Measurements from ENCODE around the gene CIITA. TPM values are rescaled to one million over a fixed set of nuclear protein-coding genes. Genes with fewer than 3 reads are reported as not detected.

CIITA gene
- total RNA-seq, 1 experiment from 2014 or later: not detected

GRCh38 chr16:10856042-10856441 is 21.0 kb upstream of the CIITA start:
- Mint-ChIP-seq H3K27me3 (ENCODE audit: insufficient read depth, unreplicated experiment) (no peaks in the 10 kb centered on the region), H3K27ac (ENCODE audit: low read depth, unreplicated experiment) (no peak overlapping the region), H3K4me3 (ENCODE audit: unreplicated experiment) (no peak overlapping the region), H3K36me3 (ENCODE audit: insufficient read depth, unreplicated experiment) (no peaks in the 10 kb centered on the region), H3K9me3 (ENCODE audit: unreplicated experiment) (peaks cover 10% of the 10 kb centered on the region), H3K4me1 (ENCODE audit: insufficient read depth, unreplicated experiment) (peaks cover 19% of the 10 kb centered on the region)
- CTCF ChIA-PET: no interaction called here
- DNase-seq (ENCODE audit: unreplicated experiment): no peak
- intact Hi-C loops (cut with micrococcal nuclease): no loop called here
- BruUV-seq (replicated peaks): no TSS peak
- no peak for TF ChIP-seq CTCF (IDR thresholded peaks at IDR 0.05; ENCODE audit: unreplicated experiment)
- POLR2A ChIA-PET: no interaction called here

GRCh38 chr16:10858203-10858602 is 18.8 kb upstream of the CIITA start:
- no peak for DNase-seq (ENCODE audit: unreplicated experiment)
- Mint-ChIP-seq H3K27me3 (ENCODE audit: insufficient read depth, unreplicated experiment) (no peaks in the 10 kb centered on the region), H3K4me3 (ENCODE audit: unreplicated experiment) (no peak overlapping the region), H3K27ac (ENCODE audit: low read depth, unreplicated experiment) (peak overlapping the region; percentile 10), H3K9me3 (ENCODE audit: unreplicated experiment) (peaks cover 10% of the 10 kb centered on the region), H3K36me3 (ENCODE audit: insufficient read depth, unreplicated experiment) (no peaks in the 10 kb centered on the region), H3K4me1 (ENCODE audit: insufficient read depth, unreplicated experiment) (peaks cover 40% of the 10 kb centered on the region)
- POLR2A ChIA-PET: no interaction called here
- CTCF ChIA-PET: no interaction called here
- BruUV-seq (replicated peaks): no TSS peak
- TF ChIP-seq CTCF (IDR thresholded peaks at IDR 0.05; ENCODE audit: unreplicated experiment): no peak
- intact Hi-C loops (cut with micrococcal nuclease): no loop called here

GRCh38 chr16:10859020-10859419 is 18.0 kb upstream of the CIITA start:
- no TSS peak for BruUV-seq (replicated peaks)
- no peaks in the 10 kb centered on the region for H3K36me3 Mint-ChIP-seq (ENCODE audit: insufficient read depth, unreplicated experiment)
- H3K4me3 Mint-ChIP-seq (ENCODE audit: unreplicated experiment): no peak overlapping the region
- no peaks in the 10 kb centered on the region for H3K27me3 Mint-ChIP-seq (ENCODE audit: insufficient read depth, unreplicated experiment)
- ChIA-PET CTCF (interaction anchor here (2.2 kb wide), 1 partner anchor 60 kb away, joined by 6 read pairs; no protein-coding TSS in a partner anchor), POLR2A (interaction anchor here (0.6 kb wide), 1 partner anchor 260 kb away, joined by 6 read pairs; no protein-coding TSS in a partner anchor)
- peaks cover 10% of the 10 kb centered on the region for H3K9me3 Mint-ChIP-seq (ENCODE audit: unreplicated experiment)
- intact Hi-C loops (cut with micrococcal nuclease): no loop called here
- TF ChIP-seq CTCF (IDR thresholded peaks at IDR 0.05; ENCODE audit: unreplicated experiment): no peak
- no peak overlapping the region for H3K27ac Mint-ChIP-seq (ENCODE audit: low read depth, unreplicated experiment)
- DNase-seq (ENCODE audit: unreplicated experiment): no peak
- H3K4me1 Mint-ChIP-seq (ENCODE audit: insufficient read depth, unreplicated experiment): peaks cover 41% of the 10 kb centered on the region

- TF ChIP-seq CTCF (IDR thresholded peaks at IDR 0.05; ENCODE audit: unreplicated experiment): no peak
- peak; percentile 75 for DNase-seq (ENCODE audit: unreplicated experiment)
- Mint-ChIP-seq H3K4me1 (ENCODE audit: insufficient read depth, unreplicated experiment) (peaks cover 41% of the 10 kb centered on the region), H3K4me3 (ENCODE audit: unreplicated experiment) (peak overlapping the region; percentile 4), H3K36me3 (ENCODE audit: insufficient read depth, unreplicated experiment) (no peaks in the 10 kb centered on the region), H3K9me3 (ENCODE audit: unreplicated experiment) (peaks cover 10% of the 10 kb centered on the region), H3K27ac (ENCODE audit: low read depth, unreplicated experiment) (no peak overlapping the region), H3K27me3 (ENCODE audit: insufficient read depth, unreplicated experiment) (no peaks in the 10 kb centered on the region)
- CTCF ChIA-PET: interaction anchor here (2.2 kb wide), 1 partner anchor 59 kb away, joined by 6 read pairs; no protein-coding TSS in a partner anchor
- BruUV-seq (replicated peaks): no TSS peak
- POLR2A ChIA-PET: interaction anchor here (0.6 kb wide), 1 partner anchor 260 kb away, joined by 6 read pairs; no protein-coding TSS in a partner anchor
- intact Hi-C loops (cut with micrococcal nuclease): loop anchor here (5.0 kb wide), 1 partner anchor 83 kb away; the partner anchor contains the start of genes CLEC16A and DEXI
These were observed 17.3 kb upstream of the CIITA start for GRCh38 chr16:10859658-10860057.
